ENCODE results near the gene ERC1.
"Not testable (repeated sequence)": the region's sequence is repeated elsewhere in the genome, so short reads cannot be mapped to it uniquely, and the experiment has no call there.

- not testable (repeated sequence) for TF ChIP-seq POLR2A (IDR thresholded peaks at IDR 0.05; ENCODE audit: low read length); GATA1 (IDR thresholded peaks at IDR 0.05; ENCODE audit: low read depth, low read length)
Observed at GRCh38 chr12:1198854-1199253, 207.8 kb downstream of the ERC1 start.
